Superior temporal gyrus (tissue), 1 donor: Measurements from ENCODE around the gene SLC22A5.
"Not testable (repeated sequence)": the region's sequence is repeated elsewhere in the genome, so short reads cannot be mapped to it uniquely, and the experiment has no call there.

Source experiments
- DNase-seq: peaks from one replicate; pipeline ENCODE4 v3.0.0-alpha.2; 2016; ENCODE audit errors: extremely low spot score

The SLC22A5 gene

GRCh38 chr5:132413567-132413966 lies 44.1 kb downstream of the SLC22A5 start:
- DNase-seq: no peak

- no peak for DNase-seq
These were observed 45.3 kb downstream of the SLC22A5 start for GRCh38 chr5:132414634-132415378.

GRCh38 chr5:132415516-132415915 lies 46.0 kb downstream of the SLC22A5 start:
- DNase-seq: not testable (repeated sequence)

GRCh38 chr5:132416306-132417009 lies 46.9 kb downstream of the SLC22A5 start:
- no peak for DNase-seq

DNA sequence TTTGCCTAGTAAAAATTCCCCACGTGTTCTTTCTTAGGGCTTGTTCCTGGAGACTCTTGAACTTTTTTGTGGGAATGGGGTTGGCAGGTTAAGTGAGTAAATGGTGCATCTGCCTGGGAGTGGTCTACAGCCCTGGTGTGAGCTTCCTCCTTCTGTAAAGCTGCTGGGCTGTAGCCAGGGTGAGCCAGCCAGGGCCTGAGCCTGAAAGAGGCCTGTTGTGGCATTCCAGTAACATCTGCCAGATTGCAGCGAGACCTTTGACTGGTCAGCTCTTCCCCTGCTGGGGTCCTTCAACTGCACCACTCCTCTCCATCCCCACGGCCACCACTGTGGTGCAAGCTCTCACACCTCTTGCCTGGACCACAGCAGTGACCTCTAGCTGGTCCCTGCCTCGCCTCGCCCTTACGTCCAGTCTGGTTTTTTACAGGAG lies 47.5 kb downstream of the SLC22A5 start:
- peak; percentile 56 for DNase-seq

DNA sequence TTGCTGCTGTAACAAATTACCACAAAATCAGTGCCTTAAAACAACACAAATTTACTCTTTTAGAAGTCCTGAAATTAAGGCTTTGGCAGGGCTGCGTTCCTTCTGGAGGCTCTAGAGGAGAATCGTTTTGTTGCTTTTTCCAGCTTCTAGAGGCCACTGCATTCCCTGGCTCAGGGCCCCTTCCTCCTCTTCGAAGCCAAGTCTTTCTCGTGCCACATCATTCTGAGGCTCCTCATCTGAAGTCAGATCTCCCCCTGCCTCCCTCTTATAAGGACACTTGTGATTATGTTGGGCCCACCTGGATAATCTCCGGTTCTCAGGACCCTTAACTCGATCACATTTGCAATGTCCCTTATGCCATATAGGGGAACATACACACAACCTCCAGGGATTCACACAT lies 48.0 kb downstream of the SLC22A5 start:
- DNase-seq: no peak

- DNase-seq: no peak
These were observed 48.5 kb downstream of the SLC22A5 start for GRCh38 chr5:132417889-132418485.

DNA sequence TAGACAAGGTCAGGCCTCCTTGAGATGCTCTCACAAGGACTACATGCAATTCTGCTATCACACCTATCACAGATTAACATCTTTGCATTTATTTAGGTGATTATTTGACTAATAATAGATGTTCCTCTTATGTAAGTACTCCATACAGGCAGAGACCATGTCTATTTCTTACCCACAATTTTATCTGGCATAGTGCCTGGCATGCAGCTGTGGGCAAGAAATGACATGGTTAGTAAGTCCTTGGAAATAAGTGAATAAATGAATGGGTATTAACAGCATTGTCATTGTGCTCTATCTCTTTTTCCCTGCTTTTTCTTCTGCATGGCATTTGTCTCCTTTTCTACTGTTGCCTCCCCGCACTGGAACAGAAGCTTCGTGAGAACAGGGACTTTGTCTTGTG lies 49.4 kb downstream of the SLC22A5 start:
- DNase-seq: no peak

DNA sequence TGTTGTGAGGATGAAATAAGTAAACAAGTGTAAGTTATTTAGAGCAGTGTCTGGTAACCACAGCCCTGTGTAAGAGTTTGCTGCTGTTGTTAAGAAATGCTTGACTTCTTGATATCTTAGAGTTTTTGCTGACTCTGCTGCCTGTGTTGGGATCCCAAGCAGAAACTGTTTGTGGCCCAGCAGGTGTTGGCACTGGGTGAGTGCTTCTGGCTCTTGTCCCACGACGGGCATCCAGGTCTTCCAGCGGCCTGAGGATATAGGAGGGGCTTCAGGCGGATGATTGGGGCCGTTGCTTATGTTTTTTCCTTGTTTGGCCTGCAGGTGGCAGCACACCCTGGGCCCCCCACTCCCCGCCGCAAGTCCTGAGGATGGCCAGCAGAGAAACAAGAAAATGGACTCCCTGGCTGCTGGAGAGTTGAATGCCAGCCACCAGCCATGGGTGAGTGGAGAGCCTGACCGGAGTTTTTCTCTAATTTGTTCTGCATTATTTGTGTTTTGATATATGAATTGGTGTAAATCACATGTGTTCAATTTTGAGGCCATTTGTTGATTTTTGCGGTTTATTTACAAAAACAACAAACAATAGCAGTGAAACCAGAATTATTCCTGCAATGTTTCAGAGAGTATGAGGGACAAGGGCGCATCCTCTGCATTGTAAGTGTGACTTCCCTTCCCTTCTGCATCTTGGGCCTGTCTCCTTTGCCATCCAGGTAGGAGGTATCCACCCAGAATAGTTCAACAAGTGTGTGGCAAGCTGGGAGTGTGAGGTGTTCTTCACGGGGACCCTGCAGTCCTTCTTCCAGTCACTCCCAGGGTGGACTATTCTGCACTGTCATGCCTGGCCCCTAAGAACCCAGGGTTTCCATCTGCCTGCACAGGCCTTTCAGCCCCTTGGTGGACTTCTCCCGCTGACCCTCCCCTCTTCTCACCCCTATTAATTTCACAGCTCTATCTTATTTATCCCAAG lies 50.3 kb downstream of the SLC22A5 start:
- peak; percentile 81 for DNase-seq

DNA sequence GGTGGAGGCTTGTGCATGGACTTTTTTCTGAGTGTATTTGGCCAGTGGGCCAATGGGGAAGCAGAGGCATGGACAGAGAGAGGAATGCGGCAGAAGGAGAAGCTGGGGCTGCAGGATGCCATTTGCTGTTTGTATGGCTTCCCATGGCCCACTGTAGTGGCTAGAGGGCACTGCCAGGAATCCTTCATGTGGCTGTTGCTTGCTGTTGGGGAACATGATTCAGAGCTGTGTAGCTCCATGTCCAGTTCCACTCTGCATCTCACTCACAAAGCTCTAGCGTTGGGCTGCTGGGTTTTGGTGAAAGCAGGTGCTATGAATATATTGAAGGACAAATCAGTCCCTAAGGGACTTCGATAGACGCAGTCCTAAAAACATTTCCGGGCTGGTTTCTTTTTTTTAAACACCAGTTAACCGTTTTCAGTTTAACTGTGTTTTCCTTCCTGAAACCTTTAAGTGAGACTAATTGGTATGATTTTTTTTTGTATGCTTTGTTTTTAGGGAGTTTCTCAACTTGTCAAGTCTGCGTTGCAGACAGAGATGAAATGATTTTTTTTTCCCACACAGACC lies 51.3 kb downstream of the SLC22A5 start:
- no peak for DNase-seq

DNA sequence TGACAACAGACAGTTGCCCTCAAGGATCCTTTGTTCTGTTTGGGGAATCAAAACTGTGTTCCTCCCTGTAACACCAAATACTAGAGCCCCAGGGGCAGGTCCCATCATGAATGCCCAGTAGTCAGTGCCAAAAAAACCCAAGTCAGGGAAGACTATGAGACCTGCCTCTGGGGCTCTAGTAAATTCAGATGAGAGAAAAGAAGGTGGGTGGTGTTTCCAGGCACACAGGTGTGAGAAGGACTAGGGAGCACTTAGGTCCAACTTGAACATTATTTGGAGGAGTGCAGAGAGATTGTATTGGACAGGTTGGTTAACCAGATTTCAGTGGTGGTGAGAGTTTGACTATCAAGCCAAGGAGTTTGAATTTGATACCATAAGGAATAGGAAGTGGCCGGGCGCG lies 52.0 kb downstream of the SLC22A5 start:
- DNase-seq: no peak

GRCh38 chr5:132422720-132423437 lies 53.4 kb downstream of the SLC22A5 start:
- no peak for DNase-seq

- DNase-seq: no peak
These were observed 54.0 kb downstream of the SLC22A5 start for GRCh38 chr5:132423438-132423898.

DNA sequence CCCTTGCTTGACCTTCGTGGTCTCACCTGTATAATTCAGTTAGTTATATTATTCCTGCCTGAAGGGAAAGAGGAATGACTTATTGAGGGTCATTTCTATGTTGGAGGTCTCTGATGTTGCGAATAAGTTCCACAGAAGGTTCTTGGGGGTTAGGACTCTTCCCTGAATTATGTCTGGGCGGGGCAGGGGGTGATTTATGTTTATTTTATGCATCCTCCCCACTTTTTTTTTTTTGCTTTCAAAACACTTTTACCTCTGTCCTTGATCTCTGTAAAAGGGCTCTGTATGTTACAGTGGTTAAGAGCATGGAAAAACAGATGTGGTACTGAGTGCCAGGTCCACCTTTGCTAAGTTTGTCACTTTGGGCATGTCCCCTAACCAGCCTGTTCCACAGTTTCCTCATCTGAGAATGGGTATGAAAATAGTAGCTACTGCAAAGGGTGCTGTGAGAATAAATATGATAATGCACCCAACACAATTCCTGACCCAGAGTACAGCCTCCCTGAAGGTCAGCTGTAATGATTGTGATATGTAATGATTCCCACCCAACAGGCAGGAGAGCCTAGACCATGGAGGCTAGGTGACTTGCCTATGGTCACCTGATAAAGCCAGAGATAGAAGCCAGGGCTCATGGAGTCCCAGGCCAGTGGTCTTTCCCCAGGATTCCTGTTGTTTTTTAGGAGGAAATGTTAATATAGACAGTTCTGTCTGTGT lies 54.8 kb downstream of the SLC22A5 start:
- no peak for DNase-seq

DNA sequence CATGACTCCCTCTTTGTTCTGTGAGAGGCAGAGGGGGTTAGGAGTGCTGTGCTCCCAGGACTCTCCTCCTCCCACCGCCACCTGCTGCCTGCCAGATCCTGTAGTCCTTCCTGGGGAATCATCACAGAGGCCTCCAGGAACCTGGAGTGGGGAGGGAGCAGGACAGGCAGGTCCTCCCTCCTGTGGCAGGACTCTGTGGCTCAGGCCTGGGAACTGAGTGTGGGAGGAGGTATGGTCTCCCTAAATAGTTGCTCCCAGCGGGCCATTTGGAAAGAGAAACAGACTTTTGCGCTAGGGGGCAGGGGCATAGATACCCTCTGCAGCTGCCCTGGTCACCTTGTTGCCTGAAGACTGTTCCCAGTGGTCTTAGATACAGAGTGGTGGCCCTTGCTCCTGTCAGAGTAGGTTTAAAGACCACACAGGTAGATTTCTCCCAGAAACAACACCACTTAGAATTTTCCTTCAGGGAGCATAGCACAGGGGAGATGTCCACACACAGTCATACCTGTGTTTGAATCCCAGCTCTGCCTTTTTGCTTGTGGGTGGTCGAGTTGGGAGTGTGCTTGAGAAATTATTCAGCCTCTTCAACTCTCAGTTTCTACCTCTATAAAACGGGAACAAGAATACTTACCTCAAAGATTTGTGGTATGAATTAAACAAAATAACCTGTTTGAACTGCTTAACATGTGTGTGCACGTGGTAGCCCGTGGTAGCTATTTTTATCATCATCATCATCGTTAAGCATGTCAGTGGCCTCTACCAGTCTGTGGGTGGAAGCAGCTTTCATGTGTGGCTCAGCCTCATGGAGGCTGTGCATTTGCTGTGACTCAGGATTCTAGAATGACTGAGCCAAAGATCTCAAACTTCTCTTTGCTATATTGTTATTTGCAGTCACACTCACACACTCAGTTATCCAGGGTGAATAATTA lies 55.8 kb downstream of the SLC22A5 start:
- DNase-seq: no peak

DNA sequence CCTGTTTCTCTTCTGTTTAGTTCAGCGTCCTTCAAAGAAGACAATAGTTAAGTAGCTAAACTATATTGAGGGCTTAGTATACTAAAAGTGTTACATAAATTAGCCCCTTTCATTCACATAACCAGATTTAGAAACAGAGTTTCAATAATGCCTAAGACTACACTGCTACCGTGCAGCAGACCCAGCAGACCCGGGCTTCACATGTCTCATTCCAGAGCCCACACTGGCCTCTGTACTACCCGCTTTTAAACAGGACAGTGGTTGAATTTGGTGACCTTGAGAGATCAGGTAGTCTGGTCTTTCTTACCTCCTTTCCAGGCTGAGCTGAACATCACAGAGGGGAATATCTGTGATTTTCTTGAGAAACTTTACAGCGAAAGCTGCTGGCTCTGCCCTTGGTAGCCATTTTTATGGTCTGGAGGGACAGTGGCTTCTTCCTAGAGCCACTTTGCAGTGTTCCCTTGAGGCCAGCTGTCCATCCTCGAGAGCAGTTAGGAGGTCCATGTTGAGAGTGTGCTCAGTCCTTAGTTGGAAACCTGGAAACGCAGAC lies 56.5 kb downstream of the SLC22A5 start:
- DNase-seq: no peak

DNA sequence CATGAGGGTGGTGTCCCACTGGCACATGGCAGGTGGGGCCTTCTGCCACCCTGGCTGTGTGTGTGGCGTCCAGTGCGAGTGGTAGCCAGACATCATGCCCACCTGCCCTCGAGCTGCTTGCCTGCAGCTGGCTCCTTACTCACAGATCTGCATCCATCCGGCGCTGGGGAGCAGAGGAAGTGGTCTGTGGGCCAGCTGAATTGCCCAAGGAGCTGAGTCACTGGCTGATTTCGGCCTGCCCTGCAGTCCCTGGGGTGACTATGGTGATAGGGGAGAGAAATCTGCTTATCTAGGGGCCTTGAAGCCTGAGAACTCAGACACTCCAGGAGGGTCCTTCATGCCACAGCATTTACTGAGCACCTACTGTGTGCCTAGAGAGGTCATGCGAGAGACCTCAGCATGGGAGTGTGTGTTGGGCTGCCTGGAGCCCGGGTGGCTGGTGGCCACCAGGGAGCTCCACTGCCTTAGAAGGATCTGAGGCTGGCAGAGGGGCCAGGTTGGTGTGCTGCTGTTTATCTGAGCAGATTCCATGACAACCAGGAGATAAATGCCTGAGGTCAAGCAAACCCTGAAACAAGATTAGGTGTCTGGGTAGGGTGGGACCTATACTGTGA lies 57.1 kb downstream of the SLC22A5 start:
- no peak for DNase-seq
